Osteoblast (primary cell): Measurements from ENCODE around the gene DUS1L. TPM values are rescaled to one million over a fixed set of nuclear protein-coding genes. Genes with fewer than 3 reads are reported as not detected.
A peak's percentile ranks its signal among the peaks of the same experiment; 100 is the strongest.

Experiments used
- DNase-seq: peaks from one replicate; pipeline ENCODE4 v3.0.0; 2011; ENCODE audit warnings: low spot score, mixed read lengths; ENCODE audit not compliant: insufficient read length; ENCODE audit errors: missing footprints
- H2AFZ ChIP-seq: 2 replicates; pipeline ENCODE4 v1.6.0; 2011; ENCODE audit warnings: mild to moderate bottlenecking, low read length
- H3K27ac ChIP-seq: 2 replicates; pipeline ENCODE4 v1.5.1; 2011; ENCODE audit warnings: mild to moderate bottlenecking, low read depth, low read length, moderate library complexity
- H3K27me3 ChIP-seq: 2 replicates; pipeline ENCODE4 v1.6.0; 2012; ENCODE audit warnings: mild to moderate bottlenecking, control low read depth, inconsistent platforms, low read length, moderate library complexity; ENCODE audit not compliant: insufficient read depth
- H3K36me3 ChIP-seq: 2 replicates; pipeline ENCODE4 v1.5.1; 2011; ENCODE audit warnings: mild to moderate bottlenecking, low read length, control low read depth, moderate library complexity; ENCODE audit not compliant: insufficient read depth
- H3K4me1 ChIP-seq: 2 replicates; pipeline ENCODE4 v1.5.1; 2011; ENCODE audit warnings: mild to moderate bottlenecking, low read length, control low read depth, moderate library complexity; ENCODE audit not compliant: insufficient read depth
- H3K4me2 ChIP-seq: 2 replicates; pipeline ENCODE4 v1.6.0; 2011; ENCODE audit warnings: mild to moderate bottlenecking, low read length; ENCODE audit not compliant: insufficient read depth
- H3K4me3 ChIP-seq: fragments of 200-600 bp; sonication (generic); 3 replicates; pipeline ENCODE4 v1.5.1; 2012; ENCODE audit warnings: mild to moderate bottlenecking, low read length, inconsistent platforms; ENCODE audit not compliant: insufficient read depth
- H3K79me2 ChIP-seq: 2 replicates; pipeline ENCODE4 v1.6.0; 2012; ENCODE audit warnings: mild to moderate bottlenecking, low read length, control low read depth, inconsistent platforms; ENCODE audit not compliant: insufficient read depth
- H3K9me3 ChIP-seq: 2 replicates; pipeline ENCODE4 v1.5.1; 2011; ENCODE audit warnings: low read depth, low read length, control low read depth
- H4K20me1 ChIP-seq: 2 replicates; pipeline ENCODE4 v1.6.0; 2012; ENCODE audit warnings: mild to moderate bottlenecking, low read length, control low read depth; ENCODE audit not compliant: insufficient read depth
- CTCF ChIP-seq: IDR thresholded peaks from 2 replicates; pipeline ENCODE4 v1.5.1; 2011; ENCODE audit warnings: mild to moderate bottlenecking, low read depth, low read length, moderate library complexity; ENCODE audit errors: extremely low read depth
- total RNA-seq: library from RNA; depleted of rRNA; stranded (reverse); fragments of >200 nt; gene quantifications from 2 replicates; pipeline ENCODE4 v1.2.3, GENCODE V29; 2012

DUS1L gene
- total RNA-seq, 1 donor = 43.8 TPM

- Histone ChIP-seq H3K27ac (peak overlapping the region; percentile 60), H3K4me2 (peak overlapping the region; percentile 95), H3K4me1 (peaks cover 20% of the 10 kb centered on the region), H3K9me3 (no peaks in the 10 kb centered on the region), H3K27me3 (no peaks in the 10 kb centered on the region), H2AFZ (peak overlapping the region; percentile 93), H3K4me3 (peak overlapping the region; percentile 83), H3K79me2 (no peaks in the 10 kb centered on the region), H3K36me3 (no peaks in the 10 kb centered on the region), H4K20me1 (peaks cover 5% of the 10 kb centered on the region)
- DNase-seq = no peak
- no peak for TF ChIP-seq CTCF
These were observed 27.8 kb downstream of the DUS1L start for GRCh38 chr17:82037889-82038195.

GRCh38 chr17:82037092-82037888 lies 28.3 kb downstream of the DUS1L start, which contains the start of gene DCXR:
Gene DCXR (minus strand): TSS chr17:82037697. CDS start chr17:82037682, 15 bp downstream.
- peak within 1 kb of the TSS; percentile 95 for H3K4me2 ChIP-seq
- H3K27me3 ChIP-seq = no peaks in the 10 kb centered on the region
- peak within 1 kb of the TSS; percentile 93 for H2AFZ ChIP-seq
- TF ChIP-seq CTCF = peak; percentile 56
- H3K4me1 ChIP-seq = peaks cover 20% of the 10 kb centered on the region
- peak within 1 kb of the TSS; percentile 83 for H3K4me3 ChIP-seq
- H4K20me1 ChIP-seq = peaks cover 5% of the 10 kb centered on the region
- peak; percentile 100 for DNase-seq
- no peaks in the 10 kb centered on the region for H3K9me3 ChIP-seq
- H3K79me2 ChIP-seq = no peaks in the 10 kb centered on the region
- peak within 1 kb of the TSS; percentile 60 for H3K27ac ChIP-seq
- no peaks in the 10 kb centered on the region for H3K36me3 ChIP-seq

DNA sequence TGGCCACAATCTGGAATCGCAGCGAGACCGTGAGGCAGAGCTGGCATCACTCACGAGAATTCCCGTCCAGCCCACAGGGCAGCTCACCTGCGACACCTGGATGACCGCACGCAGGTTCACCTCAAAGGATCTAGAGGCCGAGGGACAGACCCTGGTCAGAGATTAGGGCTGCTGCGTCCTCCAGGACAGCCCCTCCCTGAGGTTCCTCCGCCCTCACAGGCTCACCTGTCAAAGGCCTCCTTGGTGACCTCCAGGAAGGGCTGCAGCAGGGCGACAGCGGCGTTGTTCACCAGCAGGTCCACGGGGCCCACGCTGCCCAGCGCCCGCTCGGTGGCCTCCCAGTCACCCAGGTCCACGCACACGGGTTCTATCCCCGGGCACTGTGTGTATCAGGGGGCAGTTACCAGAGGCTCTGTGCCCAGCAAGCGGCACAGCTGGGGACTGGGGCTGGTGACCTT lies 28.9 kb downstream of the DUS1L start:
- DNase-seq = no peak
- Histone ChIP-seq H3K4me3 (peak overlapping the region; percentile 83), H3K9me3 (no peaks in the 10 kb centered on the region), H3K27me3 (no peaks in the 10 kb centered on the region), H3K27ac (peak overlapping the region; percentile 60), H3K4me1 (peaks cover 20% of the 10 kb centered on the region), H4K20me1 (peaks cover 5% of the 10 kb centered on the region), H3K79me2 (no peaks in the 10 kb centered on the region), H3K4me2 (peak overlapping the region; percentile 95), H3K36me3 (no peaks in the 10 kb centered on the region), H2AFZ (peak overlapping the region; percentile 86)
- no peak for TF ChIP-seq CTCF

- Histone ChIP-seq H3K27me3 (no peaks in the 10 kb centered on the region), H3K36me3 (no peaks in the 10 kb centered on the region), H3K27ac (peak overlapping the region; percentile 60), H3K4me1 (peaks cover 20% of the 10 kb centered on the region), H3K79me2 (no peaks in the 10 kb centered on the region), H3K4me2 (peak overlapping the region; percentile 95), H3K4me3 (peak overlapping the region; percentile 83), H3K9me3 (no peaks in the 10 kb centered on the region), H4K20me1 (peaks cover 5% of the 10 kb centered on the region), H2AFZ (no peak overlapping the region)
- TF ChIP-seq CTCF = no peak
- DNase-seq = no peak
These were observed 29.5 kb downstream of the DUS1L start for GRCh38 chr17:82035956-82036633.
